Measurements from ENCODE around the gene USH1G. TPM values are rescaled to one million over a fixed set of nuclear protein-coding genes. Genes with fewer than 3 reads are reported as not detected.
"Not testable (repeated sequence)": the region's sequence is repeated elsewhere in the genome, so short reads cannot be mapped to it uniquely, and the experiment has no call there.

Gene USH1G
- total RNA-seq, 1 donor: not detected

GRCh38 chr17:74916851-74917199 is 6.2 kb downstream of the USH1G start:
- Histone ChIP-seq H3K4me1 (ENCODE audit: insufficient read depth, low read length) (no peaks in the 10 kb centered on the region), H3K9me3 (ENCODE audit: low read depth, low read length) (no peaks in the 10 kb centered on the region), H3K79me2 (ENCODE audit: insufficient read depth, low read length) (no peaks in the 10 kb centered on the region), H3K4me3 (ENCODE audit: insufficient read depth, low read length) (no peak overlapping the region), H3K4me2 (ENCODE audit: insufficient read depth, low read length) (no peak overlapping the region), H3K27ac (ENCODE audit: low read depth, low read length) (no peak overlapping the region), H3K36me3 (ENCODE audit: insufficient read depth, low read length) (no peaks in the 10 kb centered on the region), H2AFZ (ENCODE audit: low read length) (no peak overlapping the region), H4K20me1 (ENCODE audit: insufficient read depth, low read length) (no peaks in the 10 kb centered on the region), H3K27me3 (ENCODE audit: insufficient read depth, low read length) (peaks cover 7% of the 10 kb centered on the region)
- no peak for TF ChIP-seq CTCF (IDR thresholded peaks at IDR 0.05; ENCODE audit: extremely low read depth, low read depth, low read length)
- DNase-seq (ENCODE audit: insufficient read length, low spot score, missing footprints): no peak

DNA sequence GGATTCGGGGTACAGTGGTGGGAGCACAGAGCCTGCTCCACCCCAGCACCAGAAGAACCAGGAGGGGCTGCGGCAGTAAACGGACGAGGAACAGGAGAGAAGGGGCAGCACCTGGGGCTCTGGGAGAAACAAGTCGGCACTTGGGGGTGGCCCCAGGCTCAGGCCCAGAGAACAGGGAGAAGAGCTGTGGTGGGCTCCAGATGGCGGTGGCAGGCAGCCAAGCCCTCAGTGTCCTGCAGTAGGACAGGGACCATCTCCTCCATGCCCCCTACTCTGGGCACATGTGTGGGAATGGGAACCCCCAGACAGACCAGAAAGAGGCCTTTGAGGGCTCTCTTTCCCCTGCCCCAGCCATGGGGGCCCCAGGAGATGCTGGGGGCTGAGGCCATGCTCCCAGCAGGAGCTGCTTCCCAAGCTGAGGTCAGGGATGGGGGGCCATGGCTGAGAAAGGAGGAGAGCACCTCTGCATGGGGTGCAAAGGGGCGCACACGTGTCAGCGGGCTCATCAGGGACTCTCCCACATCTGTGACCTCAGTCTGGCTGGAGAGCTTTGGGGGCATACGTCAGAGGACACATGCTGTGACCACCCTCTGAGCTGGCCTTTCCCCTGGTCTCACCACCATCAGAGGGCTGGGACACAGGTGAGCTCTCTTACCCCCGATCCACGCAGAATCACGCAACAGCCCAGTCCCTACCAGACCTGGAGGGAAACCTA is 6.8 kb downstream of the USH1G start:
- H3K79me2 ChIP-seq (ENCODE audit: insufficient read depth, low read length): no peaks in the 10 kb centered on the region
- H4K20me1 ChIP-seq (ENCODE audit: insufficient read depth, low read length): no peaks in the 10 kb centered on the region
- H3K27me3 ChIP-seq (ENCODE audit: insufficient read depth, low read length): peaks cover 2% of the 10 kb centered on the region
- H3K4me2 ChIP-seq (ENCODE audit: insufficient read depth, low read length): no peak overlapping the region
- H3K36me3 ChIP-seq (ENCODE audit: insufficient read depth, low read length): no peaks in the 10 kb centered on the region
- no peak for TF ChIP-seq CTCF (IDR thresholded peaks at IDR 0.05; ENCODE audit: extremely low read depth, low read depth, low read length)
- H3K9me3 ChIP-seq (ENCODE audit: low read depth, low read length): no peaks in the 10 kb centered on the region
- H3K4me3 ChIP-seq (ENCODE audit: insufficient read depth, low read length): no peak overlapping the region
- no peaks in the 10 kb centered on the region for H3K4me1 ChIP-seq (ENCODE audit: insufficient read depth, low read length)
- H3K27ac ChIP-seq (ENCODE audit: low read depth, low read length): no peak overlapping the region
- DNase-seq (ENCODE audit: insufficient read length, low spot score, missing footprints): peak; percentile 74
- H2AFZ ChIP-seq (ENCODE audit: low read length): no peak overlapping the region

DNA sequence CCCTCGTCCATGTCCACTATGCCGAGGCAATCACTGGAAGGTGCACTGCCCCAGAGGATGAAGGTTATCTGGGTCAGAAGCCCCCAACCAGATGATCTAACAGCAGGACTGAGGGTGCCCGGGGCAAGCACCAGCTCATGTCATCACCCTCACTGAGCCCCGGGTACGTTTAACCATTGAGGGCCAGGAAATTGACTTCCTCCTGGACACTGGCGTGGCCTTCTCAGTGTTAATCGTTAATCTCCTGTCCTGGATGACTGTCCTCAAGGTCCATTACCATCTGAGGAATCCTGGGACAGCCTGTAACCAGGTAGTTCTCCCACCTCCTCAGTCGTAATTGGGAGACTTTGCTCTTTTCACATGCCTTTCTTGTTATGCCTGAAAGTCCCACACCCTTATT is 11.6 kb downstream of the USH1G start:
- H2AFZ ChIP-seq (ENCODE audit: low read length); DNase-seq (ENCODE audit: insufficient read length, low spot score, missing footprints); H3K4me3 ChIP-seq (ENCODE audit: insufficient read depth, low read length): not testable (repeated sequence)

DNA sequence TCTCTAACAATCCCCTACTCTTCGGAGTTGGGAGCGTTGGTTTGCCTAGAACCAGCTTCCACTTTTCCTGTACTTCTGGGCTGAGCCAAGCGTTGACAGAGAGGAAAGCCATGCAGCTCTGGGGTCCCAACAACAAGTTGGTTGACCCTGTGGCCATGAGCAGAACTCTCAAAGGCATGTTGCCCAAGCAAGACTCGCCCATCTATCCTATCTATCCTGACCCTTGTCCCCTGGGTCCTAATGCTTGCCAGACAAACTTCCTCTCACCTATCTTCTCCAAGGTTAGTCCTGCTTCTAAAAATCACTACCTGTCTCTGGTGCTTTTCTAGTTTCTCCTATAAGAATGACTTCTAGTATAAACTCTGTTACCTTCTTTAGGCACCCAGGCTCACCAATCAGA is 14.0 kb downstream of the USH1G start:
- H2AFZ ChIP-seq (ENCODE audit: low read length); DNase-seq (ENCODE audit: insufficient read length, low spot score, missing footprints); H3K9me3 ChIP-seq (ENCODE audit: low read depth, low read length); H4K20me1 ChIP-seq (ENCODE audit: insufficient read depth, low read length); H3K79me2 ChIP-seq (ENCODE audit: insufficient read depth, low read length); H3K4me3 ChIP-seq (ENCODE audit: insufficient read depth, low read length); H3K4me1 ChIP-seq (ENCODE audit: insufficient read depth, low read length); H3K4me2 ChIP-seq (ENCODE audit: insufficient read depth, low read length); H3K27ac ChIP-seq (ENCODE audit: low read depth, low read length); H3K27me3 ChIP-seq (ENCODE audit: insufficient read depth, low read length); H3K36me3 ChIP-seq (ENCODE audit: insufficient read depth, low read length): not testable (repeated sequence)

More for the DNA sequence above, 11.6 kb downstream of the USH1G start:
- not testable (repeated sequence) for H3K4me2 ChIP-seq (ENCODE audit: insufficient read depth, low read length); H3K27ac ChIP-seq (ENCODE audit: low read depth, low read length); H4K20me1 ChIP-seq (ENCODE audit: insufficient read depth, low read length); H3K9me3 ChIP-seq (ENCODE audit: low read depth, low read length); H3K36me3 ChIP-seq (ENCODE audit: insufficient read depth, low read length); H3K27me3 ChIP-seq (ENCODE audit: insufficient read depth, low read length); H3K79me2 ChIP-seq (ENCODE audit: insufficient read depth, low read length); H3K4me1 ChIP-seq (ENCODE audit: insufficient read depth, low read length)

DNA sequence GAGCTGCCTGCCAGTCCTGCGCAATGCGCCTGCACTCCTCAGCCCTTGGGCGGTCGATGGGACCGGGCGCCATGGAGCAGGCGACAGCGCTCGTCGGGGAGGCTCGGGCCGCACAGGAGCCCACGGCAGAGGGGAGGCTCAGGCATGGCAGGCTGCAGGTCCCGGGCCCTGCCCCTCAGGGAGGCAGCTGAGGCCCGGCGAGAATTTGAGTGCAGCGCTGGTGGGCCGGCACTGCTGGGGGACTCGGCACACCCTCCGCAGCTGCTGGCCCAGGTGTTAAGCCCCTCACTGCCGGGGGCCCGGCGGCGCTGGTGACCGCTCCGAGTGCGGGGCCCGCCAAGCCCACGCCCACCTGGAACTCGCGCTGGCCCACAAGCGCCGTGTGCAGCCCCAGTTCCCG is 16.0 kb downstream of the USH1G start:
- H3K4me1 ChIP-seq (ENCODE audit: insufficient read depth, low read length): no peaks in the 10 kb centered on the region
- no peaks in the 10 kb centered on the region for H4K20me1 ChIP-seq (ENCODE audit: insufficient read depth, low read length)
- no peak for TF ChIP-seq CTCF (IDR thresholded peaks at IDR 0.05; ENCODE audit: extremely low read depth, low read depth, low read length)
- H3K4me3 ChIP-seq (ENCODE audit: insufficient read depth, low read length): no peak overlapping the region
- H3K79me2 ChIP-seq (ENCODE audit: insufficient read depth, low read length): no peaks in the 10 kb centered on the region
- no peak overlapping the region for H3K4me2 ChIP-seq (ENCODE audit: insufficient read depth, low read length)
- no peak overlapping the region for H2AFZ ChIP-seq (ENCODE audit: low read length)
- no peaks in the 10 kb centered on the region for H3K9me3 ChIP-seq (ENCODE audit: low read depth, low read length)
- H3K36me3 ChIP-seq (ENCODE audit: insufficient read depth, low read length): no peaks in the 10 kb centered on the region
- no peak for DNase-seq (ENCODE audit: insufficient read length, low spot score, missing footprints)
- no peak overlapping the region for H3K27ac ChIP-seq (ENCODE audit: low read depth, low read length)
- H3K27me3 ChIP-seq (ENCODE audit: insufficient read depth, low read length): peaks cover 5% of the 10 kb centered on the region

DNA sequence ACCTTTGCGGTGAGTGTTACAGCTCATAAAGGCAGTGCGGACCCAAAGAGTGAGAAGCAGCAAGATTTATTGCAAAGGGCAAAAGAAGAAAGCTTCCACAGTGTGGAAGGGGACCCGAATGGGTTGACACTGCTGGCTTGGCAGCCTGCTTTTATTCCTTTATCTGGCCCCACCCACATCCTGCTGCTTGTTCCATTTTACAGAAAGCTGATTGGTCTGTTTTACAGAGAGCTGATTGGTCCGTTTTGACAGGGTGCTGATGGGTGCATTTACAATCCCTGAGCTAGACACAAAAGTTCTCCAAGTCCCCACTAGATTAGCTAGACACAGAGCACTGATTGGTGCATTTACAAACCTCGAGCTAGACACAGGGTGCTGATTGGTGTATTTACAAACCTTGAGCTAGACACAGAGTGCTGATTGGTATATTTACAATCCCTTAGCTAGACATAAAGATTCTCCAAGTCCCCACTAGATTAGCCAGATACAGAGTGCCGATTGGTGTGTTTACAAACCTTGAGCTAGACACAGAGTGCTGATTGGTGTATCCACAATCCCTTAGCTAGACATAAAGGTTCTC is 16.8 kb downstream of the USH1G start:
- not testable (repeated sequence) for H3K4me1 ChIP-seq (ENCODE audit: insufficient read depth, low read length)

More for the DNA sequence above, 16.8 kb downstream of the USH1G start:
- H3K27ac ChIP-seq (ENCODE audit: low read depth, low read length); H3K27me3 ChIP-seq (ENCODE audit: insufficient read depth, low read length); DNase-seq (ENCODE audit: insufficient read length, low spot score, missing footprints); H2AFZ ChIP-seq (ENCODE audit: low read length); H3K36me3 ChIP-seq (ENCODE audit: insufficient read depth, low read length); H3K4me2 ChIP-seq (ENCODE audit: insufficient read depth, low read length); H3K79me2 ChIP-seq (ENCODE audit: insufficient read depth, low read length); H3K9me3 ChIP-seq (ENCODE audit: low read depth, low read length); H4K20me1 ChIP-seq (ENCODE audit: insufficient read depth, low read length); H3K4me3 ChIP-seq (ENCODE audit: insufficient read depth, low read length): not testable (repeated sequence)
